ENCODE results near the gene CDC37.

Gene CDC37

GRCh38 chr19:10431943-10432735 lies 28.8 kb upstream of the CDC37 start:
- TF ChIP-seq SPI1 (IDR thresholded peaks at IDR 0.05; ENCODE audit: low read depth, low read length), result 0 out of 2 replicates have a peak, but pooled peaks have one; percentile 1
- no peak for TF ChIP-seq TAF1 (IDR thresholded peaks at IDR 0.05; ENCODE audit: low read depth, low read length)
- FAIRE-seq, result no peak
- no peak for DNase-seq (ENCODE audit: insufficient read length, low spot score)

- FAIRE-seq (peak; percentile 98), DNase-seq (ENCODE audit: insufficient read length, low spot score) (no peak)
- TF ChIP-seq POLR2A (IDR thresholded peaks at IDR 0.05; ENCODE audit: low read depth, low read length), result no peak
- no peak for TF ChIP-seq TAF1 (IDR thresholded peaks at IDR 0.05; ENCODE audit: low read depth, low read length)
- TF ChIP-seq PAX5 (IDR thresholded peaks at IDR 0.05; ENCODE audit: insufficient read depth, low read length, severe bottlenecking), result no peak
- TF ChIP-seq POLR2AphosphoS5 (IDR thresholded peaks at IDR 0.05; ENCODE audit: low read depth, low read length), result no peak
- no peak for TF ChIP-seq POU2F2 (IDR thresholded peaks at IDR 0.05; ENCODE audit: low read depth, low read length)
- 0 out of 2 replicates have a peak, but pooled peaks have one; percentile 11 for TF ChIP-seq SPI1 (IDR thresholded peaks at IDR 0.05; ENCODE audit: low read depth, low read length)
Measured at GRCh38 chr19:10431254-10431942, 28.1 kb upstream of the CDC37 start.

GRCh38 chr19:10430505-10431253 lies 27.3 kb upstream of the CDC37 start:
- no peak for DNase-seq (ENCODE audit: insufficient read length, low spot score)
- no peak for FAIRE-seq
- TF ChIP-seq PAX5 (IDR thresholded peaks at IDR 0.05; ENCODE audit: insufficient read depth, low read length, severe bottlenecking) (no peak), POLR2A (IDR thresholded peaks at IDR 0.05; ENCODE audit: low read depth, low read length) (no peak), POU2F2 (IDR thresholded peaks at IDR 0.05; ENCODE audit: low read depth, low read length) (no peak), TAF1 (IDR thresholded peaks at IDR 0.05; ENCODE audit: low read depth, low read length) (no peak), POLR2AphosphoS5 (IDR thresholded peaks at IDR 0.05; ENCODE audit: low read depth, low read length) (no peak), SPI1 (IDR thresholded peaks at IDR 0.05; ENCODE audit: low read depth, low read length) (no peak)

DNA sequence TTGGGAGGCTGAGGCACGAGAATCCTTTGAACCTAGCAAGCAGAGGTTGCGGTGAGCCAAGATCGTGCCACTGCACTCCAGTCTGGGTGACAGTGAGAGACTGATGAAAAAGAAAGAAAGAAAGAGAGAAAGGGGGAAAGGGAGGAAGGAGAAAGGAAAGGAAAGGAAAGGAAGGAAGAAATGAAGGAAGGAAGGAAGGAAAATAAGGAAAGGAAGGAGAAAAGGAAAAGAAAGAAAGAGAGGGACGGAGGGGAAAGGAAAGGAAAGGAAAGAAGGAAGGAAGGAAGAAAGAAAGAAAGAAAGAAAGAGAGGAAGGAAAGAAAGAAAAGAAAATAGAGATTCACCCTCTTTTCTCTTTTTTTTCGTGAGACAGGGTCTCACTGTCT lies 25.6 kb upstream of the CDC37 start:
- DNase-seq (ENCODE audit: insufficient read length, low spot score), result no peak
- no peak for FAIRE-seq
- TF ChIP-seq TAF1 (IDR thresholded peaks at IDR 0.05; ENCODE audit: low read depth, low read length), result no peak
- TF ChIP-seq SPI1 (IDR thresholded peaks at IDR 0.05; ENCODE audit: low read depth, low read length), result no peak
- TF ChIP-seq POU2F2 (IDR thresholded peaks at IDR 0.05; ENCODE audit: low read depth, low read length), result no peak
- no peak for TF ChIP-seq PAX5 (IDR thresholded peaks at IDR 0.05; ENCODE audit: insufficient read depth, low read length, severe bottlenecking)

DNA sequence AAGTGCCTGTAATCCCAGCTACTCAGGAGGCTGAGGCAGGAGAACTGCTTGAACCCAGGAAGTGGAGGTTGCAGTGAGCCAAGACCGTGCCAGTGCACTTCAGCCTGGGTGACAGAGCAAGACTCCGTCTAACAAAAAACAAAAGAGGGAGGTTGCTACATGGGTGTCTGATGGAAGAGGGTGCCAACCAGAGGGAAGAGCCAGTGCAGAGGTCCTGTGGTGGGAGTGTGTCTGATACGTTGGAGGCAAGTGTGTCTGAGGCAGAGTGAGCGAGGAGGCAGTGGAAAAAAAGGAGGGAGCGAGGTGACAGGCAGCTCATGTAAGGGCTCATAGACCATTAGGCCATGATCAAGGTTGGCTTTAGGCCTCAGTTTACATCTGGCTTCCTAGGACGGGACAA lies 23.8 kb upstream of the CDC37 start:
- FAIRE-seq, result no peak

GRCh38 chr19:10424011-10424637 lies 20.8 kb upstream of the CDC37 start:
- DNase-seq (ENCODE audit: insufficient read length, low spot score), result peak; percentile 65
- FAIRE-seq, result peak; percentile 85
- no peak for TF ChIP-seq POU2F2 (IDR thresholded peaks at IDR 0.05; ENCODE audit: low read depth, low read length)
- TF ChIP-seq POLR2A (IDR thresholded peaks at IDR 0.05; ENCODE audit: low read depth, low read length), result no peak
- no peak for TF ChIP-seq PAX5 (IDR thresholded peaks at IDR 0.05; ENCODE audit: insufficient read depth, low read length, severe bottlenecking)
- no peak for TF ChIP-seq TAF1 (IDR thresholded peaks at IDR 0.05; ENCODE audit: low read depth, low read length)
- TF ChIP-seq SPI1 (IDR thresholded peaks at IDR 0.05; ENCODE audit: low read depth, low read length), result no peak
- no peak for TF ChIP-seq POLR2AphosphoS5 (IDR thresholded peaks at IDR 0.05; ENCODE audit: low read depth, low read length)

More for the DNA sequence above, 23.8 kb upstream of the CDC37 start:
- DNase-seq (ENCODE audit: insufficient read length, low spot score), result no peak
- TF ChIP-seq POLR2AphosphoS5 (IDR thresholded peaks at IDR 0.05; ENCODE audit: low read depth, low read length) (no peak), PAX5 (IDR thresholded peaks at IDR 0.05; ENCODE audit: insufficient read depth, low read length, severe bottlenecking) (no peak), SPI1 (IDR thresholded peaks at IDR 0.05; ENCODE audit: low read depth, low read length) (no peak), POU2F2 (IDR thresholded peaks at IDR 0.05; ENCODE audit: low read depth, low read length) (no peak), POLR2A (IDR thresholded peaks at IDR 0.05; ENCODE audit: low read depth, low read length) (no peak), TAF1 (IDR thresholded peaks at IDR 0.05; ENCODE audit: low read depth, low read length) (no peak)

DNA sequence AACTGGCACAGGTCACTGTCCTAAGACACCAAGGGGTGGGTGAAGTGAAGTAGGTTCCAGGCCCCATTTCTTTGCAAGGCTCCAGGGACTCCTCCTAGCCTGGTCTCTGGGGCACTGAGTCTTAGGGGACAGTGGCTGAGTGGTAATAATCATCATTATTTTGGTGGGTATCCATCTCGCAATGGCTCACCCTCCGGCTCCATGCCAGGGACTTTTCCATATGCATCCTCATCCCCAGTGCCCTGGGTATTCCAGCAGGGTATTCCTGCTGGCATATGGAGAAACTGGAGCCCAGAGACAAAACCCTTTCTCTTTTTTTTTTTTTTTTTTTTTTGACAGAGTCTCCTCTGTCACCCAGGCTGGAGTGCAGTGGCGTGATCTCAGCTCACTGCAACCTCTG lies 19.5 kb upstream of the CDC37 start:
- DNase-seq (ENCODE audit: insufficient read length, low spot score), result no peak
- no peak for FAIRE-seq
- no peak for TF ChIP-seq POLR2A (IDR thresholded peaks at IDR 0.05; ENCODE audit: low read depth, low read length)
- no peak for TF ChIP-seq POLR2AphosphoS5 (IDR thresholded peaks at IDR 0.05; ENCODE audit: low read depth, low read length)
- TF ChIP-seq PAX5 (IDR thresholded peaks at IDR 0.05; ENCODE audit: insufficient read depth, low read length, severe bottlenecking), result no peak
- no peak for TF ChIP-seq POU2F2 (IDR thresholded peaks at IDR 0.05; ENCODE audit: low read depth, low read length)
- no peak for TF ChIP-seq TAF1 (IDR thresholded peaks at IDR 0.05; ENCODE audit: low read depth, low read length)
- TF ChIP-seq SPI1 (IDR thresholded peaks at IDR 0.05; ENCODE audit: low read depth, low read length), result no peak

GRCh38 chr19:10422046-10422461 lies 18.7 kb upstream of the CDC37 start:
- FAIRE-seq (peak; percentile 69), DNase-seq (ENCODE audit: insufficient read length, low spot score) (no peak)
- no peak for TF ChIP-seq POLR2A (IDR thresholded peaks at IDR 0.05; ENCODE audit: low read depth, low read length)

Measured in GM12891 (cell line).